Right kidney (tissue), 9 donors: ENCODE measurements around the gene SMIM38.

Experiments
- DNase-seq: peaks from one replicate; pipeline ENCODE4 v3.0.0-alpha.2; 2016
- long read RNA-seq, 8 donors: transcript quantifications; one replicate each; lab custom pipeline, GENCODE V29; 2026

The SMIM38 gene
- long read RNA-seq, donor 1: 0 reads
- long read RNA-seq, donor 2: 0 reads
- long read RNA-seq, donor 3: 0 reads
- long read RNA-seq, donor 4: 0 reads
- long read RNA-seq, donor 5: 0 reads
- long read RNA-seq, donor 6: 0 reads
- long read RNA-seq, donor 7: 0 reads
- long read RNA-seq, donor 8: 0 reads

DNA sequence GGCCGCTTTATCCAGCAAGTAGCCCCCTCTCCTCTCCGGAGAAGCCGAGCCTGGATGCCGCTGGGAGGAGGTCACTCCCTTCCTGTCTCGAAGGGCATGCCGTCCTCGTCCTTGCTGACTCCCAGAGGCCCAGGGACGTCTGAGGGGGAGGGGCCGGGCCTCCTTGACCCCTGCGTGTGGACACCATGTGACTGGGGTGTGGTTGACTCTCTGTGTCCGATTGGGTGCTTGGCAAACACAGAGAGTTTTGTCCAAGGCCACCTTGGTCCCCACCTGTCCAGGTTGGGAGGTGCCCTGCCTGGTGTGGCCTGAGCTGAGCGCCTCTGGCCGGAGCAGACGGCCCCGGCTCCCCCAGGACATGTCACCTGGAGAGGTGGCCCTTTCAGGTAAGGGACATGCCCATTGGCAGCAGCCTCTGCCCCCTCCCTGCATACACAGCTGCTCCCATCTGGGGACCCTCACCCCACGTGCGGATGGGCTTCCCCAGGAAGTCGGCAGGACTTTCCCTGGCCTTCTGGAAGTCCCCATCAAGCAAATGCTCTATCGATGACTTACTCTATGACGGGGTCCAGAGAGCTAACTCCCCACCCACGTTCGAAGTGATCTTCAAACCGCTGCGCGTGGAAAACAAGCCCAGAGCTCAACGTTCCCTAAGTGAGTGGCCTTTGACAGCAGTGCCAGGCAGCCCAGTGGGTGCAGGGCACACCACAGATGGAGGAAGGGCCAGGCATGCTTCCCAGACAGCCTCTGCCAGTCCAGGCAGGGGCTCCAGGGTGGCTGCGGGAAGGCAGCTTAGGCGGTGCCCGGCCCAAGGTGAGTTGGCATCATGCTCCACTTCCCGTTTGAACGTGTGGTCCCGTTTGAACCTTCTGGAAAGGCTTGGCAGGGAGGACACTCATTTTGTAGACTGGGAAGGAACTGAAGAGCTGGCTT, at the start of gene SMIM38:
SMIM38 (plus strand) TSS at position 634 of the 933 bp plus-strand sequence. CDS start 1,912 bp downstream, outside the sequence.
- peak; percentile 22 for DNase-seq

DNA sequence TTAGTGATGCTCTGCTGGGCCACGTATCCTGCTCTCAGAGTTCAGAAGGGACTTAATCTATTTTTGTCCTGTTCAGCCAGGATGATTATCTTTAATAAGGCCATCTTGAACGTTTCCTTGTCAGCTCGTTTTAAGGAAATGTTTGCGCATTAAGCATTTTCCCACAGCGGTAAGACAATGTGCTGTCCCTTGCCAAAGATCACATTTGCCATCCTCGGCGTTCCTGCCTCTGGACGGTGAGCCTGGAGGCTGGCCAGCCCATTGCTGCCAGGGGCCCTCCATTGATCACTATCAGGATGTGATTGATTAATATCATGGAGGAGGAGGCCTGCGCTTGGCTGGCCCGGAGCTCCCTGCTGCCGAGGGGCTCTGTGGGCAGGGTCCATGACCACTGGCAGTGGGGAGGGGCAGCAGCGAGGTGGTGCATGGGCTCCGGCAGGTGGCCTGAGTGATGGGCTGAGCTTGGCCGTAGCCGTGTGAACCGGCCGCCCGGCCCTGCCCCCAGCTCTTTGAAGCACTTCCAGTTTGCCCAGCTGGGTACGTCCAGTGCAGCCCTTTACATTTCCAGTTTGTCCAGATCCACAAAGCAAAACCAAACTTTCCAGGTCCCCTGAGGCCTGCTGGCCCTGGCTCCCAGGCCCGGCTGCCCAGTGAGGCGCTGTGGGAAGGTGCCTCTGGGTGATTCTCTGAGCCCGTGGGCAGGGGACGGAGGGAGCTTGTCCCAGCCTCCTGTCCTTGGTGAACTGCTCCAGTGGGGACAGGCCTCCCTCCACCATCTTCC, 49.5 kb upstream of the SMIM38 start:
- DNase-seq: no peak

DNA sequence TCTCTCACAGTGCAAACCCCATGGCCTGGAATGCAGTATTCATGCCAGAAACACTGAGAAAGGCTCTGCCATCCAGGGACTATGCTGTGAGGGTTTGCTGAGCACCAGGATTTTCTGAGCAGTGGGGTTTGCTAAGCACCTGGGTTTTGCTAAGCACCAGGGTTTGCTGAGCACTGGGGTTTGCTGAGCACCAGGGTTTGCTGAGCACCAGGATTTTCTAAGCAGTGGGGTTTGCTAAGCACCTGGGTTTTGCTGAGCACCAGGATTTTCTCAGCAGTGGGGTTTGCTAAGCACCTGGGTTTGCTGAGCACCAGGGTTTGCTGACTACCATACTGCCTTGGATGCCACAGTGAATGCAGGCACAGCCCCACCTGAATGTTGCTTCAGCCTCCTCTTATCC, 48.3 kb upstream of the SMIM38 start:
- no peak for DNase-seq

GRCh38 chr11:69108030-69108429, 47.7 kb upstream of the SMIM38 start:
- no peak for DNase-seq

- no peak for DNase-seq
These were observed 47.2 kb upstream of the SMIM38 start for GRCh38 chr11:69108559-69108958.

DNA sequence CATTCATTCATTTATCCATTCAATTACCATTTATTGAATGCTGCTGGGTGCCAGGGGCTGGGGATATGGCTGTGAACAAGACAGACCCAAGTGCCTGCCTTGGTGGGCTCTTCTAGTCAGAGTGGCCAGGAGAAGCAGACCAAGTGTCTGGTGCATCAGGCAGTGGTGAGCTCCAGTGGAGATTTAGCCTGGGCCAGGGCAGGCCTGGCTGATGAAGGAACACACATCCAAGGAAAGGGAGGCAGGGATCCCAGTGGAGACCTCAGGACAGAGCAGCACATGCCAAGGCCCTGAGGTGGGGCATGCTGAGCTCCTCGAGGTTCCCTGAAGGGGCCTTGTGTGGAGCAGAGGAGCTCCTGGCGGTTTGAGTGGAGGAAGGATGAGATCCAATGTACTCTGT, 46.6 kb upstream of the SMIM38 start:
- no peak for DNase-seq

GRCh38 chr11:69110451-69110850, 45.3 kb upstream of the SMIM38 start:
- no peak for DNase-seq

GRCh38 chr11:69111624-69112542, 43.9 kb upstream of the SMIM38 start:
- peak; percentile 72 for DNase-seq

DNA sequence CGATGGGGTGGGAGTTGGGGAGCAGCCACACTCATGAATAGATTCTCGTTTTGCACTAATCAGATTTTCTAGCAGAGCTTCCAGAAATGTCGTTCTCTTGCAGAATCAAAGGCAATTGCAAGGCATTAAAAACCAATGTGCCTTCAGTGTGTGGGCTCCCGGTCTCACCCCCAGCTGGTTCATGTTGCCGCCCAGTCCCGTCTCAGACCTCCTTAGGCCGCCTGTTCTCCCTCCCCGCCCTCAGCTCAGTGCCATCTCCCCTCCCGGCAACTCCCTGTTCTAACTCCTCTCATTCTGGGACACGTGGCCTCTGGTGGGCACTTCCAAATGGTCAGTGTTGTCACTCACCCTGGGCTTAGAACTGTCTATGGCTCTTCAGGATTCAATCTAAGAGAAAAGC, 42.5 kb upstream of the SMIM38 start:
- DNase-seq: no peak

DNA sequence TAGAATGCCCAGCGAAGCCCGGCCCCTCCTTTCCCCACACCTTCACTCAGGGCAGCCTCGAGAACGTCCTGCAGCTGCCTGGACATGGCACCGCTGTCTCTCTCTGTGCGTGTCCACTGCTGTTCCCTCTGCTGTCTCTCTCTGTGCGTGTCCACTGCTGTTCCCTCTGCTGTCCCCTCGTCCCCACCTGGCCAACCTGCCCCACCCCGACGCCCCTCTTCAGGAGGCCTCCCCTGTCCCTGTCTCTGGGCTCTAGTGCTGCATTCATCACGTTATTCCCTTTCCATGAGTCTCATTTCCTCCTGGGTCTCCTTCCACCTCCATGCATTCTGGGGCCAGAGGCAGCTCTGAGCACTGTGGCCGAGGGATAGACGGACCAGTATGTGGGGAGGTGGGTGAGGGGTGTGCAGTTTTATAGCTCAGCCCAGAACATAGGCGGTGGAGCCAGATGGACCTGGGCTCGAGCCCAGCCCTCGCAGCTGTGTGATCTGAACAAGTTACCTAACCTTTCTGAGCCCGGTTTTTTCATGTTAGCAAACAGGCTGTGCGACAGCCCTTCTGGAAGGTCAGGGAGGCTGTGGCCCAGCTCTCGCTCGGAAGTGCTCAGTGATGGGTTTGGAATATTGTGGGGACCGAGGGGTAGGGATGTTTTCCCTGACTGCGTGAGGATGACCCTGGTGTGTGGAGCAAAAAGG, 41.9 kb upstream of the SMIM38 start:
- DNase-seq: no peak

DNA sequence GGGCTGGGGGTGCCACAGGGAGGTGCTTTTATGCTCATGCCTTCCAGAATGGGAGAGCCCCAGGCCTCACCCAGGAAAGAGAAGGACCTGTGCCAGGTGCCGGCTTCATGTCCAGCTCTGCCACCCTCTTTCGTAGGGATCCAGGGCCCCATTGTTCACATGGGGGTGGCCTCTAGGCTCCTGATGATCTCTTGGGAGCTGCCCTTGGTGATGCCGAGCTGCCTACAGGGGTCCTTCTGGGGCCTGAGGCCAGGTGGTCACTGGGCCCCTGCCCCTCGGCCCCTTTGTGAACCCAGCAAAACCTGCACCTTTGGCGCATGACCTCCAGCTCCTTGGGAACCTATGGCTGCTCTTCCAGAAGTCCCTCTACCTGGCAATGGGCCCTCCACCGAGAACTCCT, 41.4 kb upstream of the SMIM38 start:
- no peak for DNase-seq

DNA sequence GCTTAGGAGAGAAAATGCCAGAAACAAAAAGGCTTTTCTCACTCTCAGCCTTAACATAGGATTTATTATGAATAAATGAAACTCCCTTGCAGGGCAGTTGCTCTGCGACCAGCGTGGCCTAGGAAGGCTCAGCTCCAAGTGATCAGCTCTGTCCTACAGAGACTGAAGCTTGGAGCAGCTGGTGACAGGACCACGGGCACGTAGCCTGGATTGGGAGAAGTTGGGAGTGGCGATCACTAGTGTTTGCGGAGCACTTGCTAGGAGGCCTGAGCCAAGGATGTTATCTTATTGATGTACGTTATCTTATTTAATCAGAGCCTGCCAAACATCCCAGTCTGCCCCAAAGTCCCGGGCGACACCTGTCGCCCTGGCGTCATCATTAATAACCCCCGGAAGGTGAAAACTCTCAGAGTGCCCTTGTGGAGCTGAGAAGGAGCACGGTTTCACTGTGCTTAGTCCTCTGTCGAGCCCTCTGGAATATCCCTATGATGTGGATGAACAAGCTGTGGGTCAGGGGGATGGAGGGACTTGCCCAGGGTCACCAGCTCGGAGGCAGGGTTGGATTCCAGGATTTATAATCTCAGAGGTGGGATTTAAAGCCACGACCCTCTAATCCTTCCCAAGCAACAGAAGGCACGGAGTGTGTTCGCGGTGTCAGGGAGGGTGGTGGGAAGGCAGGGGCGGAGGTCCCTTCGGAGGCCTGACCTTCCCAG, 40.8 kb upstream of the SMIM38 start:
- DNase-seq: no peak

- peak; percentile 60 for DNase-seq
These were observed 39.9 kb upstream of the SMIM38 start for GRCh38 chr11:69115586-69116560.

- no peak for DNase-seq
These were observed 39.1 kb upstream of the SMIM38 start for GRCh38 chr11:69116671-69117070.

DNA sequence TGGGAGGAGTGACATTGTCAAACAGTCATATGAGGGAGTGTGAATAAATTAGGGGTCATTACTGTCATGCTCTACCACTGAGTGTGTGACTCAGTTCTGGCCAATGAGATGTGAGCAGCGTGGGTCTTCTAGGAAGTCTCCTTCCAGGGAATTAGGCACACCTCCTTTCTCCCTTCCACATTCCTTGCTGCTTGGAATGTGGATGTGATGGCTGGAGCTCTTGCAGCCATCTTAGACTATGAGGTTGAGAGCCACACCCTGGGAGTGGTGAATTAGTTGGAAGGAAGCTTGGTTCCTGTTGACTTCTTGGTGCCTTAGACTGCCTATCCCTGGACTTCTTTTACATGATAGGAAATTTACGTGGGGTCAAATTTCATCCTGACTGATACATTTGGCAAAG, 36.5 kb upstream of the SMIM38 start:
- DNase-seq: no peak

DNA sequence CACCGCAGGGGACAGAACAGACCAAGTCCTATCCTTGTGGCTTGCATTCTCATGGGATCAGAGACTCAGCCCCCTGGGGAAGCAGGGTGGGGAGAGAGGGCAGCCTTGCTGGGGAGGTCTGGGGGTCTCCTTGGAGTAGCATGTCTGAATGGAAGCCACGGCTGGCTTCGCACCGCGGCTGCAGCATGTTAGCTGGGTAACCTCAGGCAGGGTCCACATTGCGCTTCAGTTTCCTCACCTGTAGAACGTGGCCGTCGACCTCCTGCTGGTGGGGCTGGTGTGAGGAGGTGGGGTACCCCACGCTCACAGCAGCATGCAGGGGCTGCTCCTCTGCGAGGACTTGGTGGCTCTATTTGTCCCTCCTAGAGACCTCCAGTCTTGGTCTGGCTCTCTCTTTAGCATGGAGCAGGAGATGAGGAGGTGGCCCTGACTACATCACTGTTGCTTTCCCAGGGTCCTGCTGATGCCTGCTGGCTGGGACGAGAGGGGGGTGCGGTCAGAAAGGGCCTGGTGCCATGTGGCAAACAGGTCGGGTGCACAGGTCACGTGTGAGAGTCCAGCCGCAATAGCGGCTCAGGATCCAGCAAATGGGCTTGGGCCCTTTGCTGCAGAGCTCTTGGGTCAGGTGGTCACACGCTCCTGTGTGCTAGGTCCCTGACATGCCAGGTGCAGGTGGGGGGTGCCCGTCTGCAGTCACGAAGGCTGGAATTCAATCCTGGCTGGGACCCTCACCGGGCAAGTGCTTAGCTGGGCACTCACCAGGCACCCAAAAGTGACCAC, 35.4 kb upstream of the SMIM38 start:
- no peak for DNase-seq

DNA sequence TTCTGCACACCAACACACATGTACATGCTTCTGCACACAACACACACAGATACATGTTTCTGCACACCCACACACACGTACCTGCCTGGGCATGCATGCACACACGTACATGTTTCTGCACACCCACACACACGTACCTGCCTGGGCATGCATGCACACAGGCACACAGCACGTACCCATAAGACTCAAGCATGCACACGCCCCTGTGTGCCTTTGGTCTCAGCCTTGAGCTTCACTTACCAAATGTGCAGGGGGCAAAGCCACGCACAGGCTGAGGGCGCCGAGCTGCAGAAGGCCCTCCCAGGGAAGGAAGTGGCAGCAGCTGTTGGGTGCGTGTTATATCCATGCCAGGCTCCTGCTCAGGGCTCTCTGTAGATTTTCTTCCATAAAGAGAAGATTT, 34.7 kb upstream of the SMIM38 start:
- DNase-seq: no peak

- DNase-seq: no peak
These were observed 34.0 kb upstream of the SMIM38 start for GRCh38 chr11:69121621-69122325.
